Activated T-cell treated with anti-CD3 and anti-CD28 coated beads, Interleukin-2, amount 50 U/mL, for 48 hours (primary cell): Measurements from ENCODE around the gene DUSP6.

Experiments
- DNase-seq, 2 experiments: peaks; one replicate each; pipeline ENCODE4 v3.0.0-alpha.2; 2020

The DUSP6 gene, protein sequence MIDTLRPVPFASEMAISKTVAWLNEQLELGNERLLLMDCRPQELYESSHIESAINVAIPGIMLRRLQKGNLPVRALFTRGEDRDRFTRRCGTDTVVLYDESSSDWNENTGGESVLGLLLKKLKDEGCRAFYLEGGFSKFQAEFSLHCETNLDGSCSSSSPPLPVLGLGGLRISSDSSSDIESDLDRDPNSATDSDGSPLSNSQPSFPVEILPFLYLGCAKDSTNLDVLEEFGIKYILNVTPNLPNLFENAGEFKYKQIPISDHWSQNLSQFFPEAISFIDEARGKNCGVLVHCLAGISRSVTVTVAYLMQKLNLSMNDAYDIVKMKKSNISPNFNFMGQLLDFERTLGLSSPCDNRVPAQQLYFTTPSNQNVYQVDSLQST

GRCh38 chr12:89352492-89353187, at the start of gene DUSP6:
TSS of gene DUSP6 (minus strand) at chr12:89352501. CDS start at chr12:89352039, 462 bp downstream.
- peak; percentile 91 to 92 for DNase-seq

DNA sequence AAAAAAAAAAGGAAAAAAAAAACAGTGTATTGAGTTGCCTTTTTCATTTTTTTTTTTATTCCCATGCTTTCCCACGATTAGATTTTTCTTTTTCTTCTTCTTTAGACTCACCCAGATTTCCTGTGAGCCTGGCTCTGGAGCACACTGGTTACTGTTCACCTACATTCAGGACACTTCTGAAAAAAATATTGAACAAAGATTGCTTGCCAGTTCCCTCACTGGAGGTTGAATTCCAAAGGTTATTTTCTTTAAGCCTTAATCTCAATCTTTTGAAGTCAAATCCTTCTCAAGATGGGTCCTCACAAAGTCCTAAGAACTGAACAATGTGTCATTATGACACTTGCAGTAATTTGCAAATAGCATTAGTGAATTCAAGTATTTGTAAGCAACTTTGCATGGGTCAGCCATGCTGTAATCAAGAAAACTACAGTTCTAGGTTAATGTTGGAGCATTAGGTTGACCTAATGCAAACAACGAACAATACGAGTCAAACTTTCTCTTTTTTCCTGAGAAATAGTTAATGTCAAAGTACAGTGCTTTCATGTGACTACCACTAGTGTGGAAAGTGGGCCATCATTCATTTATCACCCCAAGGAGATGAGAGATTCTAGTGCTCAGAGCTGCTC, 49.2 kb upstream of the DUSP6 start:
- no peak for DNase-seq

- DNase-seq: no peak
Measured at GRCh38 chr12:89400415-89400814, 48.1 kb upstream of the DUSP6 start.

GRCh38 chr12:89395712-89396111, 43.4 kb upstream of the DUSP6 start:
- no peak for DNase-seq

GRCh38 chr12:89393551-89394121, 41.3 kb upstream of the DUSP6 start:
- DNase-seq: no peak

- DNase-seq: no peak
Measured at GRCh38 chr12:89392391-89392790, 40.1 kb upstream of the DUSP6 start.

- DNase-seq: no peak
Measured at GRCh38 chr12:89391726-89392336, 39.5 kb upstream of the DUSP6 start.

DNA sequence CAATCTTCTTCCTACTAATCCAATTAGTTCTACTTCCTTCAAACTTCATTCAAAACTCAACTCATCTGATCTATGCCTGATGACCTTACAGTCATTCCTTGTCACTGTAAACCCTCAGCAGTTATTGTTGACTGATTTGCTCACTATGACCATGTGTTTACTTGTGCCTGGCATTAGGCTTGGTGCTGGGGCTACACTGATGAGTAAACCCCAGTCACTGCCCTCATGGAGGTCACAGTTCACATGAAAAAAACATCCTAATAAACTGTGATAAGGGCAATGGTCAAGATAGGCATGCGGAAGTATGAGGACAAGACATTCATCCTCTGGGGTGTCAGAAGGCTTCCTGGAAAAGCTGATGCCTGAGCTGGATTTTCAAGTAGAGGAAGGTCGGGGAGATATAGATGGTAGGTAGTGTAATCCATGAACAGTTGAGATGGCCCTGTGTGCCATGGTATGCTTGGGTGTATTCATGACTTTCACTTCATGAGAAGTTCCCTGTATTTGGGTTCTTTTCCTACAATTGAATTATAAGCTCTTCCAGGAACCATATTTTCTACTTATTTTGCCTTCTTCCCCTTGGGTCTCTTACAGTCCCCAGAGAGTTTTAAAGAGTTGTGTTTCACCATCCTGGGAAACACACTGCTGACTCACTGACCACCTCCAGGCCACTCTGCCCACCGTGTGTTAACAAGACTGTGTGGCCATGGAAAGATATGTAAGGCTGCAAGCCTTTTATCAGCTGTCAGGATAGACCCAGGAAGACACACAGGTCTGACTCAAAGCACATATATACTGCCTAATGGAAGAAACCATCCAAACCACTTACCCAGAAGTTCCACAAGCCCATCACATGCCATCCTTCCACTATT, 38.7 kb upstream of the DUSP6 start:
- peak in 1 of 2 experiments; percentile 32 for DNase-seq

GRCh38 chr12:89389755-89390661, 37.7 kb upstream of the DUSP6 start:
- peak in 1 of 2 experiments; percentile 33 for DNase-seq

DNA sequence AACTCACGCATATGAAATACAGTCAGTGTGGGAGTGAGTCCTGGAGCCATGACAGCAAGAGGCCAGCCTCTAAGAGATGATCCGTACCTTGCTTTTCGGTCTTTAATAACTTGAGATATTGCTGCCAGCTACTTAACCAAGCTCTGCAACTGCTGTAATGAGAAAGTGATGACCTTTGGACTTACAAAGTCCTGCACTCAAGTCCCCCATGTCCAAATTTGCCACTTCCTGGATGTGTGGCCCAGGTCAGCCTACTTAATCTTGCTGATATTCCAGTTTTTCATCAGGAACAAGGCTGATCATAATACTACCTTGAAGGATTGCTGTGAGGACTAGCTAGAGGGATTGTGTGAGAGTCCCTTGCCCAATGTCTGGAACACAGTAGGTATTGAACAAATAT, 33.8 kb upstream of the DUSP6 start:
- DNase-seq: no peak

DNA sequence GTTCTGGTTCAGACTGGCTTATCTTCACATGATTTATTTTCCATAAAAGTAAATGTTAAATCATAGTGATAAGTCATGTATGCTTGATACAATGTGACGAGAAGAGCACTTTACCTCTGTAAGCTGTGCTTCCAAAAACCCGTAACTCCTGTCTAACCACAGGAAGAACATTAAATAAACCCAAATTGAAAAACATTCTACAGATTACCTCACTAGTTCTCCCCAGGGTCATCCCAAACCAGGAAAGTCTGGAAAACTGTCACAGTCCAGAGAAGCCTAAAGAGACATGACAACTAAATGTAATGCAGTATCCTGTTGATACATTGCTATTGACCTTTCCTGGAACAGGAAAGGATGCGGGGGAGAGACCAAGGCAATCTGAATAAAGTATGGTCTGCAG, 32.5 kb upstream of the DUSP6 start:
- no peak for DNase-seq

- no peak for DNase-seq
Measured at GRCh38 chr12:89384050-89384758, 31.9 kb upstream of the DUSP6 start.

GRCh38 chr12:89383235-89384049, 31.1 kb upstream of the DUSP6 start:
- DNase-seq: no peak

GRCh38 chr12:89382328-89382727, 30.0 kb upstream of the DUSP6 start:
- DNase-seq: no peak

- no peak for DNase-seq
Measured at GRCh38 chr12:89379839-89380467, 27.7 kb upstream of the DUSP6 start.

DNA sequence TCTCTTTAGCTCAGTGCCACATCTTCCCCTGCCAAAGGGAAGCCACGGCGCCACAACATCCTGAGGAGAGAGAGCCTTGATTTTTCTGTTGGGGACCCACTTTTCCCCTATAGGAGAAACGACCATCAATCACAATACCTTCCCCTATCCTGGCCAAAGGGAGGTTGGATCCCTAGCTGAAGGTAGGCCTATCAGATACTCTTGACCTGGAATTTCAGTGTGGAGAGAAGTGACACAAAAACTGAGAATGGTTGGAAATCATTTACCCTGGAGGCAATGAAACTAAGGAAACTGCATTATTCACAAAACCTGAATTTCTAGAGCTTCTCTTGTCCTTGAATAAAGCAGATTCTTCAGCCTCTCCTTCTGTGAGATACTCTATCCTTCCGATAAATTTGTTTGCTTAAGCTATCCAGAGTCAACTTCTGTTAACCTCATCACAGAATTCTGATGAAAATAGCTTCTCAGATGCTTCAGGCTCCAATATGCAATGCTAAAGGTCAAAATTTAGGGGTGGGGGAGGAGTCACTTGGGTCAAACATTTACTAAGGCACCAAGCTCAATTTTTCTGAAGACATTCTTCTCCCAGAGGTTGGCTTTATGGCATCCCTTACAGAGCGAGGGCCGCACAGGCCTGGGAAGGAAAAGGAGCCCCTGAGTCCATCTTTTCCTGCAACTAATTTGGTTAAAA, 27.0 kb upstream of the DUSP6 start:
- no peak for DNase-seq

DNA sequence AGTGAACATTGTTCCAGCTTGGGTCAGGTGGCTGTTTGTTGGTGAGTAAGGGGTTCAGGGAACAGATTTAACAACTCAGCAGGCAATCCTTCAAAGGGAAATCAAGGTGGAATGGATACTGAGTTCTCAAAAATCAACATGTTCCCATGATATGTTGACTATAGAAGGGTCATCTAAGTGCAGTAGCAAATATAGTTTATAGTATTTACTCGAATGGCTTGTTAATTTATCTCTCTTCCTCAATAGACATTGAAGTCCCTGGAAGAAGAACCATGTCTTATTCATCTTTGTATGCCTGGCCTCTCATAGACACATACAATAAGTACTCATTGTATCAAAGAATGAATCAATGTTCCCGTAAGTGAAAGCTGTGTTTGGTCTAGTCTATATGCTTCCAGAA, 24.5 kb upstream of the DUSP6 start:
- DNase-seq: no peak

DNA sequence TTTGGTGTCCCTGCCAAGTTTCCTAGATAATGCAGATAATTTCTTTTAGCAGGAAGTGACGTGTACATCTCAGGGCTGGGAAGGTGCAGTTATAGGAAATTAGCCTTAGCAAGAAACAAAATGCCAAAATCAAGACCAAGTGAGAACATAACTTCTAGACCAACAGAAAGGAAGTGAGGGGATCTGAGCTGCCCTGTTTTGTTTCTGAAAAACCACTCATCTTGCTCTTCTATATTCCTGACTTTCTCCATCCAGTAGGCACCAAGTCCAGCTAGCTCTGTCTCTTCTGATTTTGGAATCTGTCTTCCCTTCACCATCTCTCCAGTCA, 23.9 kb upstream of the DUSP6 start:
- no peak for DNase-seq
